Measurements from ENCODE around the gene OTOF. TPM values are rescaled to one million over a fixed set of nuclear protein-coding genes. Genes with fewer than 3 reads are reported as not detected.

OTOF gene
- total and polyA plus RNA-seq, 2 experiments from 2014 or later = 0.10 to 0.33 TPM

DNA sequence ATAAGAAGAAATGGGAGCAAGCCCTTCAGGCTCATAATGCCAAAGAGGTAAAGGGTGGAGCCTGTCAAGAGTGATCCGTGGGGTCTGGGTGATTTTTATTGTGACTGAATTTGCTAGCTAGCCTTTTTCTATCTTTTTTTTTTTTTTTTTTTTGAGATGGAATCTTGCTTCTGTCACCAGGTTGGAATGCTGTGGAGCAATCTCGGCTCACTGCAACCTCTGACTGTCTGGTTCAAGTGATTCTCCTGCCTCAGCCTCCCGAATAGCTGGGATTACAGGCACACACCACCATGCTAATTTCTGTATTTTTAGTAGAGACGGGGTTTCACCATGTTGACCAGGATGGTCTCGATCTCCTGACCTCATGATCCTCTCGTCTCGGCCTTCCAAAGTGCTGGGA, 47.1 kb downstream of the OTOF start:
- no peaks in the 10 kb centered on the region for H3K9me3 ChIP-seq (ENCODE audit: low read depth)
- H3K9me2 ChIP-seq (replicated peaks; ENCODE audit: insufficient read depth) = no peaks in the 10 kb centered on the region
- WGBS (ENCODE audit: low lambda C conversion rate, missing lambda C conversion rate) = 87% methylated on average over 7 of the region's 7 CpGs
- H3K4me3 ChIP-seq = no peak overlapping the region
- no peaks in the 10 kb centered on the region for H3K4me1 ChIP-seq (ENCODE audit: insufficient read depth)
- H2AFZ ChIP-seq = no peak overlapping the region
- H3K36me3 ChIP-seq (replicated peaks; ENCODE audit: insufficient read depth, low read depth) = no peaks in the 10 kb centered on the region
- H3K27ac ChIP-seq = no peak overlapping the region
- no peak for DNase-seq (ENCODE audit: low spot score)
- no peak overlapping the region for H3K4me2 ChIP-seq
- H3K27me3 ChIP-seq = no peaks in the 10 kb centered on the region
- no peaks in the 10 kb centered on the region for H3K79me2 ChIP-seq
- no peaks in the 10 kb centered on the region for H4K20me1 ChIP-seq (ENCODE audit: insufficient read depth, poor library complexity, severe bottlenecking)
- TF ChIP-seq EZH2 (IDR thresholded peaks at IDR 0.05; ENCODE audit: borderline replicate concordance) (no peak), EZH2phosphoT487 (IDR thresholded peaks at IDR 0.05; ENCODE audit: low read depth, severe bottlenecking, unreplicated experiment) (no peak)
- TF ChIP-seq, protein P1, sequence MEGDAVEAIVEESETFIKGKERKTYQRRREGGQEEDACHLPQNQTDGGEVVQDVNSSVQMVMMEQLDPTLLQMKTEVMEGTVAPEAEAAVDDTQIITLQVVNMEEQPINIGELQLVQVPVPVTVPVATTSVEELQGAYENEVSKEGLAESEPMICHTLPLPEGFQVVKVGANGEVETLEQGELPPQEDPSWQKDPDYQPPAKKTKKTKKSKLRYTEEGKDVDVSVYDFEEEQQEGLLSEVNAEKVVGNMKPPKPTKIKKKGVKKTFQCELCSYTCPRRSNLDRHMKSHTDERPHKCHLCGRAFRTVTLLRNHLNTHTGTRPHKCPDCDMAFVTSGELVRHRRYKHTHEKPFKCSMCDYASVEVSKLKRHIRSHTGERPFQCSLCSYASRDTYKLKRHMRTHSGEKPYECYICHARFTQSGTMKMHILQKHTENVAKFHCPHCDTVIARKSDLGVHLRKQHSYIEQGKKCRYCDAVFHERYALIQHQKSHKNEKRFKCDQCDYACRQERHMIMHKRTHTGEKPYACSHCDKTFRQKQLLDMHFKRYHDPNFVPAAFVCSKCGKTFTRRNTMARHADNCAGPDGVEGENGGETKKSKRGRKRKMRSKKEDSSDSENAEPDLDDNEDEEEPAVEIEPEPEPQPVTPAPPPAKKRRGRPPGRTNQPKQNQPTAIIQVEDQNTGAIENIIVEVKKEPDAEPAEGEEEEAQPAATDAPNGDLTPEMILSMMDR (IDR thresholded peaks at IDR 0.05; ENCODE audit: poor library complexity) = no peak

DNA sequence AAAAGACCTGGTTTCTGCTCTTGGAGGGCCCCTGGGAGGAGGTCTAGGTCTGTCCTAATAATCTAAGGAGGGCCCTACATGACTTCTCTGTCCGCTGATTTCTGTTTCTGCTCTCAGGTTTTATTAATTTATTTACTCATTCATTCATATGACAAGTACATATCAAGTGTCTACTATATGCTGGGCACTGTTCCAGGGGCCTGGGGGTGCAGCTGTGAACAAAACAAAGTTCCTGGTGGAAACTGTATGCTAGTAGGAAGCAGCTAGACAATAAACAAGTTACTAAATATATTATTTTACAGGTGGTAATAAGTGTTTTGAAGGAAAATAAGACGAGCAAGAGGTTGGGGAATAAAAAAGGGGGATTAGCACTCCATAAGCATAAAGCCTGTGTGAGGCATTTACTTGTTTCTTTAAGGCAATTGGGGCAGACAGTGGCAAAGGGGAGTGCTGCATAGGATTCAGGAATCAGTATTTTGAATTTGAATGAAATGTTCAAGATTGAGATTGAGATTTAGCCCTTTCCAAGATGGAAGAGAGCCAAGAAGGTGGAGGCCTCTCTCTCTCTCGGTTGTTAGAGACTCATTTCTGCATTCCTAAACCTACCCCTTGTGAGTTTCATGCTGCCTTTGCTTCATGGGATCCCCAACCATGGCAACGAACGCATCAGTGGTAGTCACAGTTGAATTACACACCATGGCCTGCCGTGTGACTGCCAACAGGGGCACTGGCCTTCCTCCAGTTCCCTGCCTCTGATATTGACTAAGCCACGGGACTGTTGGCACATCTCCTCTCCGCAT, 47.9 kb downstream of the OTOF start:
- no peaks in the 10 kb centered on the region for H3K4me1 ChIP-seq (ENCODE audit: insufficient read depth)
- no peaks in the 10 kb centered on the region for H3K79me2 ChIP-seq
- H3K9me3 ChIP-seq (ENCODE audit: low read depth) = no peaks in the 10 kb centered on the region
- no peaks in the 10 kb centered on the region for H3K9me2 ChIP-seq (replicated peaks; ENCODE audit: insufficient read depth)
- no peaks in the 10 kb centered on the region for H3K27me3 ChIP-seq
- TF ChIP-seq, protein P1 (IDR thresholded peaks at IDR 0.05; ENCODE audit: poor library complexity) = no peak
- no peak for TF ChIP-seq EZH2 (IDR thresholded peaks at IDR 0.05; ENCODE audit: borderline replicate concordance)
- no peak for TF ChIP-seq EZH2phosphoT487 (IDR thresholded peaks at IDR 0.05; ENCODE audit: low read depth, severe bottlenecking, unreplicated experiment)
- H3K4me3 ChIP-seq = no peak overlapping the region
- no peaks in the 10 kb centered on the region for H3K36me3 ChIP-seq (replicated peaks; ENCODE audit: insufficient read depth, low read depth)
- H3K4me2 ChIP-seq = no peak overlapping the region
- no peak overlapping the region for H3K27ac ChIP-seq
- no peaks in the 10 kb centered on the region for H4K20me1 ChIP-seq (ENCODE audit: insufficient read depth, poor library complexity, severe bottlenecking)
- 84% methylated on average over 8 of the region's 8 CpGs for whole genome bisulfite sequencing (ENCODE audit: low lambda C conversion rate, missing lambda C conversion rate)
- no peak for DNase-seq (ENCODE audit: low spot score)
- no peak overlapping the region for H2AFZ ChIP-seq

DNA sequence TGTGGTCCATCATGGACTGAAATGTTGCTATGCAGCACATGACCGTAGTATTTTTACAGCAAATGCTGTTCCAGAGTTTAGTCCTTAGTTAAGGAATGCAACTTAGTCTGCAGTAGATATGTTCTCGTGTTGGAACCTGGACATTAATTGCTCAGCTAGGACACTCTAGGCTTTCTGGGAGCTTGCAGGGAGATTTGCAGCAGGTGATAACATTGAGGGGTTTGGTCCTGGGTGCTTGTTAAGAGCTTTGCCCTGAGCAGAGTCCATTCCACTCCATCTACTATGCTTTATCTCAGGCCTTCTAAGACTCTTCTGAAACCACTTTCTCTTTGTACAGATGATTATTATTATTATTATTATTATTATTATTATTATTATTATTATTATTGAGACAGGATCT, 49.1 kb downstream of the OTOF start:
- Histone ChIP-seq H2AFZ (no peak overlapping the region), H3K4me1 (ENCODE audit: insufficient read depth) (no peaks in the 10 kb centered on the region), H3K36me3 (replicated peaks; ENCODE audit: insufficient read depth, low read depth) (no peaks in the 10 kb centered on the region), H3K27me3 (no peaks in the 10 kb centered on the region), H3K9me3 (ENCODE audit: low read depth) (no peaks in the 10 kb centered on the region), H4K20me1 (ENCODE audit: insufficient read depth, poor library complexity, severe bottlenecking) (no peaks in the 10 kb centered on the region), H3K9me2 (replicated peaks; ENCODE audit: insufficient read depth) (no peaks in the 10 kb centered on the region), H3K4me2 (no peak overlapping the region), H3K79me2 (no peaks in the 10 kb centered on the region), H3K4me3 (no peak overlapping the region), H3K27ac (no peak overlapping the region)
- no peak for DNase-seq (ENCODE audit: low spot score)
- 76% methylated on average over 2 of the region's 2 CpGs for WGBS (ENCODE audit: low lambda C conversion rate, missing lambda C conversion rate)
- TF ChIP-seq, protein P1 (IDR thresholded peaks at IDR 0.05; ENCODE audit: poor library complexity) = no peak
- TF ChIP-seq EZH2 (IDR thresholded peaks at IDR 0.05; ENCODE audit: borderline replicate concordance) = no peak
- TF ChIP-seq EZH2phosphoT487 (IDR thresholded peaks at IDR 0.05; ENCODE audit: low read depth, severe bottlenecking, unreplicated experiment) = no peak
